Measurements from ENCODE around the gene ITGA2B.

Gene ITGA2B

DNA sequence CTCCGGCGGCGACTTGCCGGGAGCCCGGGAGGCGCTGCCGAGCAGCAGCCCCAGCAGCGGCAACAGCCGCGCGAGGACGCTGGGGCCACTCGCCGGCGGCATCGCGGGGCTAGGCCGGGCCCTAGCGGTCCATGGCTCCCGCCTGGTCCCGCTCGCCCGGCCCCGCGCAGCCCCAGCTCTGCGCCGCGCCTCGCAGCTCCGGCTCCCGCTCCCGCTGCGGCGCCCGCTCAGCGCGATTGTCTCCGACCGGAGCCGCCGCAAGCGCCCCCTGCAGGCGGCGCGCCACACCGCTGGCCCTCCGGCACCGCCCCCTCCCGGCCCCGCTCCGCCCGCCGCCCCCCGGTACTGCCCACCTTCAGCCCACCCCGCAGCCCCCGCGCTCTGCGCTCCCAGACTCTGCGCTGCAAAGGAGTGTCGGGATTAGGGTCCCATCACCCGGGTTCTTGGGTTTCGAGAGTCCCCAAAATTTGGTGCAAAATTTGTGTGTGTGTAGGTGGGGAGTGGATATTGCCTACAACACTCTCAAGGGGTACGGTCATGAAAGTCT is 25.8 kb downstream of the ITGA2B start, which contains the start of gene FAM171A2:
Gene FAM171A2, minus strand, starts transcription at position 241 of the 547 bp plus-strand sequence. Its CDS starts 139 bp downstream, at position 102.
- Histone ChIP-seq H3K9ac (ENCODE audit: low read depth, low read length) (peak within 1 kb of the TSS; percentile 87), H3K9me3 (ENCODE audit: insufficient read depth, low read depth, low read length) (no peaks in the 10 kb centered on the region), H3K36me3 (ENCODE audit: insufficient read depth, low read depth, low read length) (no peaks in the 10 kb centered on the region), H3K27ac (ENCODE audit: low read length) (no peak within 1 kb of the TSS), H3K4me1 (ENCODE audit: insufficient read depth, low read length) (peaks cover 17% of the 10 kb centered on the region), H3K4me3 (ENCODE audit: low read length) (peak within 1 kb of the TSS; percentile 81), H3K27me3 (ENCODE audit: insufficient read depth, low read length) (peaks cover 30% of the 10 kb centered on the region)

DNA sequence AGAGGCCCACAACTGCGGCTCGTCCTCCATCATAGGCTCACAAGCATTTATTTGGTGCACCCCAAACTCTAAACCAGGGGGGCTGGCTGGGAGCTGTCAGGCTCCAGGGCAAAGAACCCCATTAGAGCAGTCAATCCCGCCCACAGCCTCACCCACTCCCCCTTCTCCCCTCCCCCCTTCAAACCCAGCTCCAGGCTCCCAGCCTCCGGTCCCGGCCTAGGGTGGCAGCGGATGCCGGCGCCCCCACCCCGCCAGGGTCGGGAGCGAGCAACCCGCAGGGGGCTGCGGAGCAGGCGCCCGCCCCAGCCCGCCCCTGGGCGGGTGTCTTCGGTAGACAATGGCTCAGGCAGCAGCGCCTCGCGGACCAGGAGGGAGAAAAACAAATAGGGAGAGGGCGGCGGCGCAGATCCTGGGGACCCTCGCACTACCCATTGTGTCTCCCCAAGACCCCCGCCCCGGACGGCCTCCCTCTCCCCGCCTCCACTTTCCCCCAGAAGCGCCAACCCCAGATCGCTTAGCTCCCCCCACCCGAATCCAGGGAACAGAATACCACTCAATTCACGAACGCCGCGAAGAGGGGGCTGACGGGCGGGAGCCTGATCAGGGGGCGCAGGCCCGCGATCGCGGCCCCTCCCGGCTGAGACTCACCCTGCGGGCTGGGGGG is 26.4 kb downstream of the ITGA2B start:
- H3K27ac ChIP-seq (ENCODE audit: low read length): no peak overlapping the region
- peaks cover 30% of the 10 kb centered on the region for H3K27me3 ChIP-seq (ENCODE audit: insufficient read depth, low read length)
- peak overlapping the region; percentile 87 for H3K9ac ChIP-seq (ENCODE audit: low read depth, low read length)
- H3K4me1 ChIP-seq (ENCODE audit: insufficient read depth, low read length): peaks cover 17% of the 10 kb centered on the region
- H3K36me3 ChIP-seq (ENCODE audit: insufficient read depth, low read depth, low read length): no peaks in the 10 kb centered on the region
- H3K4me3 ChIP-seq (ENCODE audit: low read length): peak overlapping the region; percentile 81
- no peaks in the 10 kb centered on the region for H3K9me3 ChIP-seq (ENCODE audit: insufficient read depth, low read depth, low read length)

DNA sequence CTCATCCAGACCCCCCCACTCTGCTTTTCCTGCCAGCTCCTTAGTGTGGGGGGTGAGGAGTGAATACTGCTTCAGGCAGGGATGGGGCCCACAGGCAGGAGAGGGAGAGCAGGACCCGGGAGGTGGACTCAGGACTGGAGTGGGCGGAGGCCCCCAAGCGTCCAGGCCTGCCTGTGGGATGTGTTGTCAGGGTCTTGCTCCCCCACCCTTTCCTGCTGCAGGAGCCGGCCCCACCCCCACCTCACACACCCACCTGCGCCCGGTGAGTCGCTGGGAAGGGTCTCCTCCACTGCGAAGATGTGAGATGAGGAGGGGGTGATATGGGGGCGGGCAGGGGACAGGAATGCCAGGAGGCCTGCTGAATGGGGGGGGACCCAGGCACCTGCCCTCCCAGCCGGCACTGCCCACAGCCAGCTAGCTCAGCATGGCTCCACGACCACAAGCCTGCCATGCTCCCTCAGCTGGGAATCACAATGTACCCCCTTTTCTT is 26.9 kb downstream of the ITGA2B start:
- peak overlapping the region; percentile 81 for H3K4me3 ChIP-seq (ENCODE audit: low read length)
- no peaks in the 10 kb centered on the region for H3K9me3 ChIP-seq (ENCODE audit: insufficient read depth, low read depth, low read length)
- H3K36me3 ChIP-seq (ENCODE audit: insufficient read depth, low read depth, low read length): no peaks in the 10 kb centered on the region
- H3K4me1 ChIP-seq (ENCODE audit: insufficient read depth, low read length): peaks cover 17% of the 10 kb centered on the region
- H3K27ac ChIP-seq (ENCODE audit: low read length): no peak overlapping the region
- peaks cover 28% of the 10 kb centered on the region for H3K27me3 ChIP-seq (ENCODE audit: insufficient read depth, low read length)
- peak overlapping the region; percentile 87; the same call in 1 of the 2 replicates for H3K9ac ChIP-seq (ENCODE audit: low read depth, low read length)

DNA sequence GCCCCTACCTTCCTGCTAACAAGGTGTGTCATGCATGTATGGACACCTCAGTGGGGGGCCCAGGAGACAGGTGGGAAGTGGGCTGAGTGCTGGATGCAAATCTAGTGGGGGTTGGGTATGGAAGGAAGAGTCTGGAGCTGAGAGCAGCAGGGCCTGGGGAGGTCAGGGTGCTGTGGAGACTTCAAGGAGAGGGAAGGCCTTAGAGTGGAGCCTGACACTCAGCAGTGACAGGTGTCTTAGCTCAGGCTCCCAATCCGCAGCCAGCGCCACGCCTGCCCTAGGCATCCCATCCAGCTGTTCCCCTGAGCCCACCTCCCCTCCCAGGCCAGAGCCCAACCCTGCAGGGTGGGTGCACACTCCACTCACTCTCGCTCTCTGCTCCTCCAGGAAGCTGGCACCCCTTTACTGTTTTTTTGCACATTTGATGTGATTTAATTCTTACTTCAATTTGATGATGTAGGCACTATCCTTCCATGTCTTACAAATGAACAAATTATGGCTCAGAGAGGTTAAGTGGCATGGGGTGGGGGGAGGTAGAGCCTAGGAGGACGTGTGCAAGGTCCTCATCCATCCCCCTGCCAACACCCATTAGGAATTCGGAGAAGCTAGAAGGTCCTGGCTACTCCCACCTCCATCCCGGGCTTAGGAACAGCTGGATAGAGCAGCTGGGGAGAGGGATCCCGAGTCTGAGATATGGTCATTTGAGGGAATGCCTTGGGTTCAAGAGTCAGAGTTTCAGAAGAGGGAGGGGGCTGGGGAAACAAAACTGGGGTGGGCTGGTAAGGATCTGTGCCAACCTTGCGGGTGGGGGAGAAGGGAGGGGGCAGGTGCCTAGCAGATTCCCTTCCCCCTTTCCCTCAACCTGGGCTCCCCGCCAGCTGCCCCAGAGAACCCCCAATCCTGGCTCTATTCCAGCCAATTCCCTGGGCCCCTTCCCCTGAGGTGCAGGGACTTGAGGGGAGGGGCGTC is 27.9 kb downstream of the ITGA2B start:
- H3K9ac ChIP-seq (ENCODE audit: low read depth, low read length): peak overlapping the region; percentile 46; the same call in 1 of the 2 replicates

DNA sequence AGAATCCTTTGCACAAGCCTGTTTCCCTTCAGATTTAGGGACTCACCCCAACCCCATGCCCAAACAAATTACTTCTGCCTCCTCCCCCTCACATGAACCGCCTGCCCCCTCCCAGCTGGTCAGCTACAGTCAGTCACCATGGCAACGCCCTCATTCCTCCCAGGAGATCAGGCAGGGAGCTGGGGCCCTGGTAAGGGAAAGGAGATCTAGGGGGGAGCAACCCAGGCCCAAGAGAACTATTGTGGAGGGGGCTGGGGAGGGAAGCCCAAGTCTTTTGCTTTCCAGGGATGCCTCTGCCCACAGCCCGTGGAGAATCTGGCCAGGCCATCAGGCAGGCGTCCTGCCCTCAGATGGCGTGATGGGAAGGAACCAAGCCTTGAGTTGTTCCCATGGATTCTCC is 28.6 kb downstream of the ITGA2B start:
- Histone ChIP-seq H3K4me1 (ENCODE audit: insufficient read depth, low read length) (peaks cover 17% of the 10 kb centered on the region), H3K27ac (ENCODE audit: low read length) (no peak overlapping the region), H3K27me3 (ENCODE audit: insufficient read depth, low read length) (peaks cover 17% of the 10 kb centered on the region), H3K36me3 (ENCODE audit: insufficient read depth, low read depth, low read length) (no peaks in the 10 kb centered on the region), H3K9ac (ENCODE audit: low read depth, low read length) (no peak overlapping the region), H3K4me3 (ENCODE audit: low read length) (peak overlapping the region; percentile 52), H3K9me3 (ENCODE audit: insufficient read depth, low read depth, low read length) (no peaks in the 10 kb centered on the region)

More for the DNA sequence above, 27.9 kb downstream of the ITGA2B start:
- Histone ChIP-seq H3K4me1 (ENCODE audit: insufficient read depth, low read length) (peaks cover 17% of the 10 kb centered on the region), H3K36me3 (ENCODE audit: insufficient read depth, low read depth, low read length) (no peaks in the 10 kb centered on the region), H3K9me3 (ENCODE audit: insufficient read depth, low read depth, low read length) (no peaks in the 10 kb centered on the region), H3K27me3 (ENCODE audit: insufficient read depth, low read length) (peaks cover 25% of the 10 kb centered on the region), H3K27ac (ENCODE audit: low read length) (no peak overlapping the region), H3K4me3 (ENCODE audit: low read length) (peak overlapping the region; percentile 81)

DNA sequence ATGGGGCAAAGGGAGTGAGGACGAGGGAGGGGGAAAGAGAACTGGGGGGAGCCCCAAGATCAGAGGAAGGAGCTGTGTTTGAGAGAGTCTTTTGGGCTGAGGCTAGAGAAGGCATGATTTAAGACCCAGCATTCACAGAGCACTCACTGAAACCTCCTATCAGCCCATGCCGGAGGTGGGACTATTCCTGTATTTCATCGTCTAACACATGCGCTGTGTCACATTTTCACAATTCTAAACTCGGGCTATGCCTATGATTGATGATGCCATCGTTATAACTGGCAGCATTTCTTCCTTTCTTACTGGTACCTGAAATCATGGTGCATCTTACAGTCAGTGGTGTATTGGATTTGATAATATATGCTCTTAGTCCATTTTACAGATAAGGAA is 29.3 kb downstream of the ITGA2B start:
- no peak overlapping the region for H3K9ac ChIP-seq (ENCODE audit: low read depth, low read length)
- no peaks in the 10 kb centered on the region for H3K36me3 ChIP-seq (ENCODE audit: insufficient read depth, low read depth, low read length)
- H3K4me1 ChIP-seq (ENCODE audit: insufficient read depth, low read length): peaks cover 17% of the 10 kb centered on the region
- H3K27me3 ChIP-seq (ENCODE audit: insufficient read depth, low read length): peaks cover 11% of the 10 kb centered on the region
- H3K9me3 ChIP-seq (ENCODE audit: insufficient read depth, low read depth, low read length): no peaks in the 10 kb centered on the region
- no peak overlapping the region for H3K4me3 ChIP-seq (ENCODE audit: low read length)
- no peak overlapping the region for H3K27ac ChIP-seq (ENCODE audit: low read length)

DNA sequence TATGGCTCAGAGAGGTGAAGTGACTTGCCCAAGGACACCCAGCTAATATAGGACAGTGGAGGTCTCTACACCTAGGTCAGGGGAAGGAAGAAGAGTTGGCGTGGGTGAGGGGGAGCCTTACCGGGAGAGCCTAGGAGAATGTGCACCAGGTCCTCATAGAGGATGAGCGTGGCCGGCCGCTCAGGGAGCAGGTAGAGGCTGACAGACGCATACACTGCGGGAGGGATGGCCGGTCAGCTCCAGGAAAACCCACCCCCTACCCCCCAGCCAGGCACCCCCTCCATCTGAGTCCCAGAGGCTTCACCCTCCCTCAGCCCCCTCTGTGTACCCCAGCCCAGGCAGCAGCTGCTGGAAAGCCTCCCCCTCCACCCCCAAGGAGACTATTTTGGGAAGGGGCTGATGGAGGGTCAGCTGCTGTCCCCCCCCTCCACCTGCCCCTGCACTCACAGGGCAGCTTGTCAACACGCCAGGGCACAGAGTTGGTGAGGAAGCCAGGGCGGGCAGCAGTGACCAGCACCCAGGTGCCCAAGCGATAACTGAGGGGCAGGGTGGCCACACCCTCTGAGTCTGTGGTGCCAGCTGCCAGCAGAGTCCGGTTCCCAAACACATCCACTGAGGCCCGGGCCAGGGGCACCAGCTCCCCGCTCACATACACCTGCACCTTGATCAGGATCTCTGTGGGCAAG is 29.8 kb downstream of the ITGA2B start:
- Histone ChIP-seq H3K9ac (ENCODE audit: low read depth, low read length) (no peak overlapping the region), H3K4me3 (ENCODE audit: low read length) (no peak overlapping the region), H3K27me3 (ENCODE audit: insufficient read depth, low read length) (peaks cover 5% of the 10 kb centered on the region), H3K4me1 (ENCODE audit: insufficient read depth, low read length) (peaks cover 17% of the 10 kb centered on the region), H3K27ac (ENCODE audit: low read length) (no peak overlapping the region), H3K9me3 (ENCODE audit: insufficient read depth, low read depth, low read length) (no peaks in the 10 kb centered on the region), H3K36me3 (ENCODE audit: insufficient read depth, low read depth, low read length) (no peaks in the 10 kb centered on the region)

DNA sequence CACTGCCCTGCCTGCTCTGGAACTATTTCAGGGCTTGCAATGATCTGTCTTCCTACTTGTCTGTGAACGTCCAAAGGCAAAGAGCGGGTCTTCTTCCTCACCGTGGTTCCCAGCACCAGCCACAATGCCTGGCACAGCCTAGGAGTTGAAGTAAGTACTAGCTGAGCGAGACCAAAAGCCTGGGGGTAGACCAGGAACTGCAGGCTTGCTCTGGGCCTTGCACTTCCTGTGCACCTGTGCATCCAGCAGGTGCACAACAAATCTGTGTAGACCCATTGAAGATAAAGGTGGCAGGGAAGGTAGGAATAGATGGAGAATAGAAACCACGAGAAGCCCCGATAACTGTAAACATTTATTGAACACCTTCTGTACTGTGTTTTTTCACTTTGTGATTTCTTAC is 30.4 kb downstream of the ITGA2B start:
- Histone ChIP-seq H3K9me3 (ENCODE audit: insufficient read depth, low read depth, low read length) (no peaks in the 10 kb centered on the region), H3K4me1 (ENCODE audit: insufficient read depth, low read length) (peaks cover 17% of the 10 kb centered on the region), H3K36me3 (ENCODE audit: insufficient read depth, low read depth, low read length) (no peaks in the 10 kb centered on the region), H3K27me3 (ENCODE audit: insufficient read depth, low read length) (no peaks in the 10 kb centered on the region; the same call in 1 of the 2 replicates), H3K4me3 (ENCODE audit: low read length) (no peak overlapping the region), H3K9ac (ENCODE audit: low read depth, low read length) (no peak overlapping the region), H3K27ac (ENCODE audit: low read length) (no peak overlapping the region)

DNA sequence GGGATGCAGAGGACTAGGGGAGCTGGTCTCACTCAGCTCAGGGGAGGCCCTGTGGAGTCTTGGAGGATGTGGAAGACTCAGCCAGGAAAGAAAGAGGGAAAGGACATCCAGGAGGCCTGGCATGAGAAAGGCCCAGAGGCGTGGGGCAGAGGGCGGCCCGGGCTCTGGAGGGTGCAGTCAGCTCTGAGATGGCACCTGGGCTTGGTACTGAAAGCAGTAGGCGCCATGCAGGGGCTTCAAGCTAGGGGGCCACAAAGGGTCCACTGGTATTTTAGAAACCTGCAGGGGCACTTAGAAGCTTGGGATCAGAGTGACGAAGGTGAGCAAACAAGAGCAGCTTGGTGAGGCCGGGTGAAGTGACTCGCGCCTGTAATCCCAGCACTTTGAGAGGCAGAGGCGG is 31.4 kb downstream of the ITGA2B start:
- H3K27ac ChIP-seq (ENCODE audit: low read length): no peak overlapping the region
- H3K4me1 ChIP-seq (ENCODE audit: insufficient read depth, low read length): peaks cover 17% of the 10 kb centered on the region
- no peak overlapping the region for H3K9ac ChIP-seq (ENCODE audit: low read depth, low read length)
- H3K9me3 ChIP-seq (ENCODE audit: insufficient read depth, low read depth, low read length): no peaks in the 10 kb centered on the region
- H3K36me3 ChIP-seq (ENCODE audit: insufficient read depth, low read depth, low read length): no peaks in the 10 kb centered on the region
- H3K4me3 ChIP-seq (ENCODE audit: low read length): no peak overlapping the region
- H3K27me3 ChIP-seq (ENCODE audit: insufficient read depth, low read length): peaks cover 4% of the 10 kb centered on the region; the same call in 1 of the 2 replicates

DNA sequence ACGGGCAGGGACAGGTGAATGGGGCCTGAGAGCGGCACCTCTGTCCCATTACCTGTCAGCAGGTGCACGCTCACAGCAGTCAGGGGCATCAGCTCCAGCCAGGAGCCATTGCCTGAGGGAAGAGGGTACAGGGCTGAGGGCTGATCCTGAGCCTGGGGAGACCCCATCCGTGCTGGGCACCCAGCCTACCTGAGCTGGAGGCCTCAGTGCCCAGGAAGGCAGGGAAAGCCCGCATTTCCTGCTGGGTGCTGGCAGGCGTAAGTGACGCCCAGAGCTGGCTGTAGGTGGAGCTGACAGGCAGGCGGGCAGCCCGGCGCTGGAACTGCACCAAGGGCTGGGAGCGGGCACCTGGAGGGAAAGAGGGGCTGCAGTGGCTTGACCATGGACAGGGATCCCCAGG is 33.2 kb downstream of the ITGA2B start:
- peaks cover 5% of the 10 kb centered on the region; the same call in 1 of the 2 replicates for H3K27me3 ChIP-seq (ENCODE audit: insufficient read depth, low read length)
- H3K27ac ChIP-seq (ENCODE audit: low read length): no peak overlapping the region
- H3K4me3 ChIP-seq (ENCODE audit: low read length): no peak overlapping the region
- H3K9ac ChIP-seq (ENCODE audit: low read depth, low read length): no peak overlapping the region
- H3K9me3 ChIP-seq (ENCODE audit: insufficient read depth, low read depth, low read length): no peaks in the 10 kb centered on the region
- peaks cover 7% of the 10 kb centered on the region for H3K4me1 ChIP-seq (ENCODE audit: insufficient read depth, low read length)
- H3K36me3 ChIP-seq (ENCODE audit: insufficient read depth, low read depth, low read length): peaks cover 9% of the 10 kb centered on the region; the same call in 1 of the 2 replicates

DNA sequence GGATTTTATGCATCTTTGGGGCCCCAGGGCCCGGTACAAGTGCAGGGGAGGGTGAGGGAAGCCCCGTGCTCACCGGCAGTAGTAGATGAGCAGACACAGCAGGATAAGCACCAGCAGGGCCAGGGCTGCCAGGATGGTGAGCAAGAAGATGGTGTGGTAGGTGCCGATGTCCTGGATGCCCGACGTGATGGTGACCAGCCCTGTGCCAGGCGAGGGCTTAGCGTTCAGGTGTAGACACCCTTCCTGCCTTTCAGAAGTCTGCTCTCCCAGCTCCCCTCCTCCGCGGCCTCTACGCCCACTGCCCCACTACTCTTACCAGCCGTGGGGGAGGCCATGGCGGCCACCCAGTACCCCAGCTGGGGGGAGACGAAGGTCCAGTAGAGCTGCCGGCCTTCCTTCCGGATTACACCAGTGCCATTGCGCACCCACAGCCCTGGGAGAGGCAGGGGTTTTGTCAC is 33.8 kb downstream of the ITGA2B start:
- Histone ChIP-seq H3K4me1 (ENCODE audit: insufficient read depth, low read length) (peaks cover 1% of the 10 kb centered on the region; the same call in 1 of the 2 replicates), H3K9me3 (ENCODE audit: insufficient read depth, low read depth, low read length) (no peaks in the 10 kb centered on the region), H3K9ac (ENCODE audit: low read depth, low read length) (no peak overlapping the region), H3K4me3 (ENCODE audit: low read length) (no peak overlapping the region), H3K27me3 (ENCODE audit: insufficient read depth, low read length) (peaks cover 5% of the 10 kb centered on the region; the same call in 1 of the 2 replicates), H3K36me3 (ENCODE audit: insufficient read depth, low read depth, low read length) (peaks cover 9% of the 10 kb centered on the region; the same call in 1 of the 2 replicates), H3K27ac (ENCODE audit: low read length) (no peak overlapping the region)

Data from iPS-20b (cell line).